Measurements from ENCODE around the gene AGO4. TPM values are rescaled to one million over a fixed set of nuclear protein-coding genes. Genes with fewer than 3 reads are reported as not detected.
"Not testable (repeated sequence)": the region's sequence is repeated elsewhere in the genome, so short reads cannot be mapped to it uniquely, and the experiment has no call there.

AGO4 gene
- total and polyA plus RNA-seq, 2 donors (not counting 1 experiment from before 2014, with no cell fraction given): 10.2 to 25.6 TPM

DNA sequence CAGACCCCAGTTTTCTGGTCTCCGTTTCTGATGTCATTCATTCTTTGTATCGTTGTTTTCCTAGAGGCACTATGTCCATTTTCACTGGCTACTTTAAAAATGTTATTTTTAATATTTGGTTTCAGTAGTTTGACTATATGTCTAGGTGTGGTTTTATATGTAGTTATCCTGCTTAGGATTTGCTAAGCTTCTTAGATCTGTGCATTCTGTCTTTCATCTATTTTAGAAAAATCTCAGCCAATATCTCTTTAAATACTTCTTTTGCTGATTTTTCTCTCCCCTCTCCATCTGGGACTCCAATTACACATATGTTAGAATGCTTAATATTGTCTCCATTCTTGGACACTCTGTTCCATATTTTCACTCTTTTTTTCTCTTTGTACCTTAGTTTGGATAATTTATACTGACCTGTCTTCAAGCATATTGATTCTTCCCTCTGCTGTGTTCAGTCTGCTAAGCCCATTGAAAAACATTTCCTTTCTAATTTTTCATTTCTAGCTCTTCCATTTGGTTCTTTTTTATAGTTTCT is 24.7 kb upstream of the AGO4 start:
- Histone ChIP-seq H3K4me1 (ENCODE audit: control insufficient read depth, extremely low read depth, insufficient read depth, low read length) (no peaks in the 10 kb centered on the region), H3K4me2 (ENCODE audit: extremely low read depth, insufficient read depth, low read length) (no peak overlapping the region), H3K27ac (ENCODE audit: insufficient read depth, low read length) (no peak overlapping the region), H2AFZ (ENCODE audit: low read length) (no peak overlapping the region), H3K9ac (ENCODE audit: insufficient read depth, low read length) (no peak overlapping the region), H3K9me3 (ENCODE audit: control insufficient read depth, insufficient read depth, low read depth, low read length) (no peaks in the 10 kb centered on the region), H4K20me1 (ENCODE audit: control insufficient read depth, extremely low read depth, insufficient read depth, low read length) (no peaks in the 10 kb centered on the region), H3K27me3 (ENCODE audit: control insufficient read depth, insufficient read depth, low read length) (no peaks in the 10 kb centered on the region), H3K36me3 (ENCODE audit: control insufficient read depth, insufficient read depth, low read length) (no peaks in the 10 kb centered on the region), H3K79me2 (ENCODE audit: control insufficient read depth, insufficient read depth, low read length) (no peaks in the 10 kb centered on the region), H3K4me3 (replicated peaks in 1 of 4; ENCODE audit: control extremely low read depth in 1 of 4, insufficient read depth in 1 of 4, low read depth in 3 of 4, low read length in 4 of 4) (no peak overlapping the region)
- no peak for DNase-seq (ENCODE audit: low read depth in 2 of 2)
- no peak for TF ChIP-seq EZH2 (IDR thresholded peaks at IDR 0.05; ENCODE audit: low read length, missing control alignments)
- TF ChIP-seq, protein P1, sequence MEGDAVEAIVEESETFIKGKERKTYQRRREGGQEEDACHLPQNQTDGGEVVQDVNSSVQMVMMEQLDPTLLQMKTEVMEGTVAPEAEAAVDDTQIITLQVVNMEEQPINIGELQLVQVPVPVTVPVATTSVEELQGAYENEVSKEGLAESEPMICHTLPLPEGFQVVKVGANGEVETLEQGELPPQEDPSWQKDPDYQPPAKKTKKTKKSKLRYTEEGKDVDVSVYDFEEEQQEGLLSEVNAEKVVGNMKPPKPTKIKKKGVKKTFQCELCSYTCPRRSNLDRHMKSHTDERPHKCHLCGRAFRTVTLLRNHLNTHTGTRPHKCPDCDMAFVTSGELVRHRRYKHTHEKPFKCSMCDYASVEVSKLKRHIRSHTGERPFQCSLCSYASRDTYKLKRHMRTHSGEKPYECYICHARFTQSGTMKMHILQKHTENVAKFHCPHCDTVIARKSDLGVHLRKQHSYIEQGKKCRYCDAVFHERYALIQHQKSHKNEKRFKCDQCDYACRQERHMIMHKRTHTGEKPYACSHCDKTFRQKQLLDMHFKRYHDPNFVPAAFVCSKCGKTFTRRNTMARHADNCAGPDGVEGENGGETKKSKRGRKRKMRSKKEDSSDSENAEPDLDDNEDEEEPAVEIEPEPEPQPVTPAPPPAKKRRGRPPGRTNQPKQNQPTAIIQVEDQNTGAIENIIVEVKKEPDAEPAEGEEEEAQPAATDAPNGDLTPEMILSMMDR (conservative IDR thresholded peaks at IDR 0.05 in 1 of 2, IDR thresholded peaks at IDR 0.05 in 1 of 2; ENCODE audit: low read depth in 1 of 2, low read length in 2 of 2): no peak

DNA sequence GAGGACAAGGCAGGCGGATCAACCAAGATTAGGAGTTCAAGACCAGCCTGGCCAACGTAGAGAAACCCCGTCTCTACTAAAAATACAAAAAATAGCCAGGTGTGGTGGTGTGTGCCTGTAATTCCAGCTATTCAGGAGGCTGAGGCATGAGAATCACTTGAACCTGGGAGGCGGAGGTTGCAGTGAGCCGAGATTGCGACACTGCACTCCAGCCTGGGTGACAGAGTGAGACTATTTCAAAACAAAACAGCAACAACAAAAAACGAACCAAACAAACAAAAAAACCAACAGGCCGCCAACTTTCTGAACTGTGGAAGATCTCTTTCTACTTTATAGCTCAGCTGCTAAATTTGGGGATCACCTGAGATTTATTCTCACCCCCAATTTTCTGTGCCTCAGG is 23.5 kb upstream of the AGO4 start:
- not testable (repeated sequence) for DNase-seq (ENCODE audit: low read depth in 2 of 2); H3K4me1 ChIP-seq (ENCODE audit: control insufficient read depth, extremely low read depth, insufficient read depth, low read length); H3K9ac ChIP-seq (ENCODE audit: insufficient read depth, low read length); H3K4me3 ChIP-seq (replicated peaks in 1 of 4; ENCODE audit: control extremely low read depth in 1 of 4, insufficient read depth in 1 of 4, low read depth in 3 of 4, low read length in 4 of 4); H3K9me3 ChIP-seq (ENCODE audit: control insufficient read depth, insufficient read depth, low read depth, low read length); H3K27me3 ChIP-seq (ENCODE audit: control insufficient read depth, insufficient read depth, low read length); H2AFZ ChIP-seq (ENCODE audit: low read length); H3K4me2 ChIP-seq (ENCODE audit: extremely low read depth, insufficient read depth, low read length); H3K79me2 ChIP-seq (ENCODE audit: control insufficient read depth, insufficient read depth, low read length); H3K36me3 ChIP-seq (ENCODE audit: control insufficient read depth, insufficient read depth, low read length); H4K20me1 ChIP-seq (ENCODE audit: control insufficient read depth, extremely low read depth, insufficient read depth, low read length); H3K27ac ChIP-seq (ENCODE audit: insufficient read depth, low read length)

DNA sequence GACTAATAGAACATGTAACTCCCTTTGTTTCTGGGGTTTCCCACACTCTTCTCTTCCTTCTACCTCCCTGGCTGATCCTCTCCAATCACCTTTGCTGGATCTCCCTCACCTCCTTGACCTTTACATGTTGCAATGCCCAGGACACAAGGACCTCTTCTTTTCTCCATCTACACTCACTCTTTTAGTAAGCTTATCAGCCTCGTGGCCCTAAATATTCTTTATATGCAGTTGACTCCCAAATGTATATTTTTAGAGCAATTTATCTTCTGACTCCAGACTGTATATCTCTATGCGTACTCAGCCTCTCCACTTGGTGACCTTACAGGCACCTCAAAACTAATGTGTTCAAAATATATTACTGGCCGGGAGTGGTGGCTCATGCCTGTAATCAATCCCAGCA is 19.7 kb upstream of the AGO4 start:
- Histone ChIP-seq H3K4me3 (replicated peaks in 1 of 4; ENCODE audit: control extremely low read depth in 1 of 4, insufficient read depth in 1 of 4, low read depth in 3 of 4, low read length in 4 of 4) (no peak overlapping the region), H3K79me2 (ENCODE audit: control insufficient read depth, insufficient read depth, low read length) (no peaks in the 10 kb centered on the region), H3K4me1 (ENCODE audit: control insufficient read depth, extremely low read depth, insufficient read depth, low read length) (no peaks in the 10 kb centered on the region), H3K27me3 (ENCODE audit: control insufficient read depth, insufficient read depth, low read length) (no peaks in the 10 kb centered on the region), H3K36me3 (ENCODE audit: control insufficient read depth, insufficient read depth, low read length) (no peaks in the 10 kb centered on the region), H3K9ac (ENCODE audit: insufficient read depth, low read length) (no peak overlapping the region), H3K4me2 (ENCODE audit: extremely low read depth, insufficient read depth, low read length) (no peak overlapping the region), H3K9me3 (ENCODE audit: control insufficient read depth, insufficient read depth, low read depth, low read length) (no peaks in the 10 kb centered on the region), H2AFZ (ENCODE audit: low read length) (no peak overlapping the region), H3K27ac (ENCODE audit: insufficient read depth, low read length) (no peak overlapping the region), H4K20me1 (ENCODE audit: control insufficient read depth, extremely low read depth, insufficient read depth, low read length) (no peaks in the 10 kb centered on the region)
- no peak for DNase-seq (ENCODE audit: low read depth in 2 of 2)
- TF ChIP-seq, protein P1 (conservative IDR thresholded peaks at IDR 0.05 in 1 of 2, IDR thresholded peaks at IDR 0.05 in 1 of 2; ENCODE audit: low read depth in 1 of 2, low read length in 2 of 2): no peak
- TF ChIP-seq EZH2 (IDR thresholded peaks at IDR 0.05; ENCODE audit: low read length, missing control alignments): no peak

Measured in fibroblast of lung (primary cell).